Peyer's patch (tissue), 4 donors: ENCODE results near the gene STX18. TPM values are rescaled to one million over a fixed set of nuclear protein-coding genes. Genes with fewer than 3 reads are reported as not detected.

Experiments
- DNase-seq, 3 donors: peaks; one replicate each; pipeline ENCODE4 v3.0.0-alpha.2; 2017 to 2019
- H3K27ac ChIP-seq, 4 donors: fragments of 200-600 bp; sonication (generic); one replicate each; pipeline ENCODE4 v1.5.1; 2016 to 2019
- H3K27me3 ChIP-seq, 2 donors: fragments of 200-600 bp; sonication (generic); one replicate each; pipeline ENCODE4 v1.5.1; 2019
- H3K36me3 ChIP-seq, 3 donors: fragments of 200-600 bp; sonication (generic); one replicate each; pipeline ENCODE4 v1.5.1; 2016 to 2019
- H3K4me1 ChIP-seq, 4 donors: fragments of 200-600 bp; sonication (generic); one replicate each; pipeline ENCODE4 v1.5.1; 2016 to 2019
- H3K4me3 ChIP-seq, 4 donors: fragments of 200-600 bp; sonication (generic); 1 replicate in 3 of 4; 2 replicates in 1 of 4; pipeline ENCODE4 v1.5.1; 2016 to 2019; ENCODE audit warnings: mild to moderate bottlenecking in 1 of 4
- H3K9me3 ChIP-seq, 4 donors: fragments of 200-600 bp; sonication (generic); one replicate each; pipeline ENCODE4 v1.5.1; 2016 to 2019; ENCODE audit warnings: mild to moderate bottlenecking in 1 of 4
- CTCF ChIP-seq, 6 experiments: fragments of 450-650 bp in 4 of 6; fragments of 200-600 bp in 2 of 6; sonication (generic) in 1 of 6; IDR thresholded peaks; one replicate each; pipeline ENCODE4 v1.5.1; 2017 to 2019; ENCODE audit warnings: antibody characterized with exemption in 6 of 6, mild to moderate bottlenecking in 3 of 6, moderate library complexity in 1 of 6
- POLR2A ChIP-seq, 2 donors: fragments of 450-650 bp; IDR thresholded peaks; one replicate each; pipeline ENCODE4 v1.5.1; 2017; ENCODE audit warnings: antibody characterized with exemption in 2 of 2, mild to moderate bottlenecking in 2 of 2, moderate library complexity in 2 of 2
- total RNA-seq, 4 donors: library from RNA; depleted of rRNA; stranded (reverse); fragments of >200 nt; gene quantifications; one replicate each; pipeline ENCODE4 v1.1.0, GENCODE V29; 2016

Gene STX18
- total RNA-seq, 4 donors from 2014 or later = 33.0 to 56.0 (median 42.3) TPM

DNA sequence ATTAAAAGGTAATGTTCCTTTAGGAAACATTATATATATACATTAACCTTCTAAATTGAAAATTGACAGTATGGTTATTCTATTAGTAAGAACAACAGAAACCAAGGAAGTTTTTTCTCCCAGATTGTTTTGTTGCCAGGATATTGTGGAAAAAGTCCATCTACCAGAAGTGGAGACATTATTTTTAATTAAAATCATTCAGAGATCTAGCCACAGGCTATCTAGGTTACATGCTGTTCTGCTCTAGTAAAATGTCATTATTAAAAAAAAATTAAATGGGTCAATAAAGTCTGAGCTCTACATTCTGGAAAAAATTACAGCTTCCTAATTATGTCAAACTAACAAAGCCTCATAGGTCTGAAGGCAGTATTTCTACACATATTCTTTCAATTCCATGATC is 80.7 kb downstream of the STX18 start:
- Histone ChIP-seq H3K27ac (peak overlapping the region; percentile 11 to 57 (median 44)), H3K4me1 (peaks cover 0 to 6% (median 1%) of the 10 kb centered on the region in 4 donors), H3K36me3 (peaks cover 0 to 52% (median 0%) of the 10 kb centered on the region in 3 donors), H3K9me3 (no peaks in the 10 kb centered on the region), H3K4me3 (no peak overlapping the region), H3K27me3 (no peaks in the 10 kb centered on the region)
- DNase-seq = no peak
- TF ChIP-seq POLR2A (IDR thresholded peaks at IDR 0.05) = no peak
- no peak for TF ChIP-seq CTCF (IDR thresholded peaks at IDR 0.05)

- H3K27ac ChIP-seq = peak overlapping the region in 1 of 4 donors; percentile 44
- peaks cover 0 to 52% (median 0%) of the 10 kb centered on the region in 3 donors for H3K36me3 ChIP-seq
Observed at GRCh38 chr4:4460759-4461158, 81.1 kb downstream of the STX18 start.

GRCh38 chr4:4459181-4459580 is 82.7 kb downstream of the STX18 start:
- Histone ChIP-seq H3K4me3 (no peak overlapping the region), H3K36me3 (peaks cover 0 to 58% (median 0%) of the 10 kb centered on the region in 3 donors), H3K4me1 (peaks cover 0 to 6% (median 1%) of the 10 kb centered on the region in 4 donors), H3K27me3 (no peaks in the 10 kb centered on the region), H3K27ac (no peak overlapping the region), H3K9me3 (no peaks in the 10 kb centered on the region)
- TF ChIP-seq POLR2A (IDR thresholded peaks at IDR 0.05) (no peak), CTCF (IDR thresholded peaks at IDR 0.05) (no peak)
- no peak for DNase-seq

More at GRCh38 chr4:4460759-4461158, 81.1 kb downstream of the STX18 start:
- TF ChIP-seq CTCF (IDR thresholded peaks at IDR 0.05) = no peak
- TF ChIP-seq POLR2A (IDR thresholded peaks at IDR 0.05) = no peak
- DNase-seq = no peak
- peaks cover 0 to 6% (median 1%) of the 10 kb centered on the region in 4 donors for H3K4me1 ChIP-seq
- H3K4me3 ChIP-seq = no peak overlapping the region
- no peaks in the 10 kb centered on the region for H3K9me3 ChIP-seq
- H3K27me3 ChIP-seq = no peaks in the 10 kb centered on the region

GRCh38 chr4:4457803-4458553 is 83.9 kb downstream of the STX18 start:
- Histone ChIP-seq H3K4me3 (no peak overlapping the region), H3K9me3 (no peaks in the 10 kb centered on the region), H3K27ac (no peak overlapping the region), H3K4me1 (peaks cover 0 to 6% (median 0%) of the 10 kb centered on the region in 4 donors), H3K36me3 (peaks cover 0 to 70% (median 0%) of the 10 kb centered on the region in 3 donors), H3K27me3 (no peaks in the 10 kb centered on the region)
- TF ChIP-seq CTCF (IDR thresholded peaks at IDR 0.05) (no peak), POLR2A (IDR thresholded peaks at IDR 0.05) (no peak)
- DNase-seq = no peak

- Histone ChIP-seq H3K36me3 (peaks cover 0 to 80% (median 0%) of the 10 kb centered on the region in 3 donors), H3K4me1 (no peaks in the 10 kb centered on the region), H3K27me3 (no peaks in the 10 kb centered on the region), H3K9me3 (no peaks in the 10 kb centered on the region), H3K4me3 (no peak overlapping the region), H3K27ac (no peak overlapping the region)
- no peak for DNase-seq
- TF ChIP-seq CTCF (IDR thresholded peaks at IDR 0.05) = no peak
- no peak for TF ChIP-seq POLR2A (IDR thresholded peaks at IDR 0.05)
Observed at GRCh38 chr4:4456816-4457578, 84.9 kb downstream of the STX18 start.
